ENCODE results near the gene SETBP1.
A peak's percentile ranks its signal among the peaks of the same experiment; 100 is the strongest.

SETBP1 gene

DNA sequence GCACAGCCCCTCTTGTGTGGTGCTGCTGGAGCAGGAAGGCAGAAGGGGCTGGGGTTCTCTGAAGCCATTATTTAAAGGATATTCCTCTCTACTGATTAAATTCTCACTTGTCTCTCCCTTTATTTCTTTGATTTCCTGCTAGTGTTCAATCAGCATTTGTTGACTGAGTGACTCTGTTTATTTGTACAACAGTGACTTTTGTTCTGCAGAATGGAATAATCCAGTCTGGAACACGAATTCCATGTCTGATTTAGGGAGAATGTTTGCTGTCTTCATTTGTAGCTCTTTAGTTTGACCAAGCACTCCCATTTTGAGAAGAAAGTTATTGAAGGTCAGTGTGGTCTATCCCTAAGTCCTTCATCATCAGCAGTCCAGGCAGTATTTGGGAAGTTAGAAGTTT is 141.2 kb downstream of the SETBP1 start:
- no peak for DNase-seq

- no peak for DNase-seq
Measured at GRCh38 chr18:44823286-44823685, 142.6 kb downstream of the SETBP1 start.

GRCh38 chr18:44823782-44824181 is 143.1 kb downstream of the SETBP1 start:
- no peak for DNase-seq

DNA sequence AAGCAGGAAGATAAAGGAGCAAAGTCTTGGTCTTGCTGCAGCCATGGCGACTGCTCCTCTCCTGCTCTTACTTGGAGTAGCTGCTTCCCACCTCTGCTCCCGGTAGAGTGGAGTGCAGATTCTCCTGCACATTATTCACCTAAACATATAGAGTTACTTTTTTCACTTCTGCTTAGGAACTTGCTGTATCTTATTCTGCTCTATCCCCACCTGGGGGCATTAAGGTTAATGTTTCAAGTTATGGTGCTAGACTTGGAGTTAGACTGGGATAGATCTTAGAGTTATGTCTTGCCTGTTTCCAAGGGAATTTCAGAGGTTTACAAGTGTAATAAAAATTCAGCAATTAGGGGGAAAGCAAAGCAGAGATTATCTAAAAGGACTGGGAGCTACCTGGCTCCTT is 144.2 kb downstream of the SETBP1 start:
- no peak for DNase-seq

DNA sequence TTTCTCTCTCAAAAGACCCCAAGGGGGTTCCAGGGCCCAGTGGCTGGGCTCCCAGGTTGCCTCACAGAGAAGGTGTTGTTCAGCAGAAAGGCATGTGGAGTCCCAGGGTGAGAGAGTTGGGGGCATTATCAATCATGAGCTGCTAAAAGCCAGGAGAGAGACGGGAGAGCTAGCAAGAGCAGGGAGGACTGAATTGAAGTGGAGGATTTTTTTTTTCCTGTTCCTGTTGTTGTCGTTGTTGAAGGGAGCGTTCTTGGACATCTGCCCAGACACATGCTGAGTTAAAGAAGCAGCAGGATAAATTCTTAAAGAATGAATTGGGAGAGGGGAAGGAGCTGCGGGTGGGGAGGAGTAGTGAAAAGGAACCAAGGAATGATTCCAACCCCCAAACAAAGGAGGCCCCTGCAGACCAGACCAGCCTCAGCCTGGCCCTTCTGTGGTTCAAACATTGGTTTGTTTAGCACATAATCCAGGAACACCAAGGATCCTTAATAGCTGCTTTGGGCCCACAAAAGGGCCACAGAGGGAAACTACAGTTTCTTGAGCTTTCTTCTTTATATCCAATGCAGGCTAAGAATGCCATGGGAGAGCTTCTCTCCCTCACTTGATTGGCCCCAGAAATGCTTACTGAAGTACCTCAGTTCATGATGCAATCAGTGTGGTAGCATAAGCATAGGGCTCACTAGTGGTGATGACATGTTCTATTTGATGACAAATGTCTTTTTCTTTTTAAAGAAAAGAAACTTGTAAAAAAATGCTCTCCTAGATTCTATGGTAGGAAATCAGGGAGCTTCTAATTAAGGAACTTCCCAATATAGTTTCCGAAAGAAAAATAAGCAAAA is 146.0 kb downstream of the SETBP1 start:
- DNase-seq: no peak

- DNase-seq: no peak
Measured at GRCh38 chr18:44828080-44828479, 147.4 kb downstream of the SETBP1 start.

GRCh38 chr18:44830581-44830980 is 149.9 kb downstream of the SETBP1 start:
- no peak for DNase-seq

DNA sequence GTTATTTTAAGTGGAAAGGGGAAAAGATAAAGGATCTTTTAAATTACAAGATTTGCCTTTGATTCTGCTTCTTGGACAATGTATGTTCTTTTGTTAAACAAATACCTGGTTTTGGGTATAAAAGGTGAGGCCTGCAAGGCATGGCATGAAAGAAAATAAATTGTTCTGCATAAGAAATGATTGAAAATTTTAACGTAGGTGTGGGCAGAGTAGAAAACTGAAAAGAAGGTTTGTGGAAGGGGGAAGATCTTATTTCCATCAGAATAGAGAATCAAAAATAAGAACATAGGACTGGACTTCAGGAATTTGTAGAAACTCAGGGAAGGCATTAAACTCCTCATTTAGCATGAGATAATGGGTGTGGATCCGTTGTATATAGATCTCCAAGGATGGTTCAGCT is 153.1 kb downstream of the SETBP1 start:
- DNase-seq: no peak

DNA sequence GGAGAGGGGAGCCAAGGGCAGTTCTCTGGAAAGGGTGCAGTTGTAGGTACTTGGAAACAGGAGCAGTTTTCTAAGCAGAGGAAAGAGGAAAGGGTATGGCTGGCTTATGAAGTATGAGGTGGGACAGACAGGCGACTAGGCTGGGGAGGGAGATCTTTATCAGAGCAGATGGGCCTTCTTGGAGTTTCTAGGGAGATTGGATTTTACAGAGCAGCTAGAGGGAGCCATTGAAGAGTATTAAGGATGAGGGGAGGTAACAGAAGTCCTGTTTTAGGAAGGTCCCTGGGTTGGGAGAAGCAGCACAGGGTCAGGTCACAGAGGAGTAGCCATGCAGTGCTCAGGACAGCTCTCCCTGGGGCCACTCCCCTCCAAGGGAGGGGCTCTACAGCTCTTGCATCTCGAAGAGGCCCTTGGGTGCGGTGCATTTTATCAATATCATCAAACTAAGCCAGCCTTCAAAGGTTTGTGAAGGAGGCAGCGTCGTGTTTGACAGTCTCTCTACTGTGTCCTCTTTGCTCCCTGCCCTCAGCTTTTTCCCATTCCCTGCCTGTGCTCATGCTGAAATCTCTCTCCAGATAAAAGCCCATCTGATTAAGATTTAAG is 154.3 kb downstream of the SETBP1 start:
- no peak for DNase-seq

DNA sequence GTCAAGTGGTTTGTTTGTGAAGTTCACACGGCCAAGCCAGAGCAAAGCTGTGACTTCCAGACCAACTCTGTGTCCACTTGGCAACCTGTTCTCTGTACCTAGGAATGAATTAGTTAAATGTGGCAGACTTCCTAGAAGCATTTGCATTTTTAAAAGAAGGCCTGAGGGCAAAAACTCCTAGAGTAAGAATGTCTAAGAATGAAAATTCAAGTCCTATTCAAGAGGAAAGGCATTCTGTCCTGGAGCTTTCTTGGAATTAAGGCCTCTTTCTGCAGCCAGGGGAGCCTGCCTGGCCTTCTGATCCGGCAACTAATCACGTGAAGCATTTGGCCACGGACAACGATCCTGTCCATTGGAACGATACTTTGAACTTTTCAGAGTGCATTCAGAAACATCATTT is 155.0 kb downstream of the SETBP1 start:
- no peak for DNase-seq

GRCh38 chr18:44836263-44836662 is 155.6 kb downstream of the SETBP1 start:
- no peak for DNase-seq

DNA sequence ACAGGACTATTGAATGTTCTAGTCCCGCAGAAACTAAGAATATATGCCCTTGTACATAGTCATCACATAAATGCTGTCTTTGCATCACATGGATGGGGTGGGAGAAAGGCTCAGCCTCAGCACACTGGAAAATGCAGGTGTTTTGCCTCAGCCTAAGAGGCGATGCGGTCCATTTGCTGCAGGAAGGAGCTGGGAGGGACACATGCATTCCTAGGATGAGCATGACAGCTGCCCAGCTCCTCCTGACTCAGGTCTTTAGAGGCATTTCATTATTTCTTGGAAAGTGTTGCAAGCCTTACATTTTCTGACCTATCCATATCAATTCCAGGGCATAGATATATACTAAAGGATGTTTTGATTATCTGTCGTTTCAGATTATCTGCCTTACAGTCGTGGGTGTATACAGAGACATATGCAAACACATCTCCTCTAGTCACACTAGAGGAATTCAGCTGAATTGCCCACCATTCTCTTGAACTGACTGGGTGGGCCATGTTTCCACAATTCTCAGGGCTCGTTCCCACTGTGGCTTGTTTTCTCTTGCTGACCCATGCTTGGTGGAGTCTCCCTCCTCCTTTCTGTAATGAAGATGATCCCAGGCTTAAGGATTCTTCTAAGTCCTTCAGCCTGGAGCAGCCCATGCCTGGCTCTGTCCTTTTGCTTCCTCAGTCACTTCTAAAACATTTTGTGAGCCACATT is 156.9 kb downstream of the SETBP1 start:
- DNase-seq: no peak

GRCh38 chr18:44838971-44839666 is 158.4 kb downstream of the SETBP1 start:
- peak; percentile 14 for DNase-seq

GRCh38 chr18:44840058-44840790 is 159.5 kb downstream of the SETBP1 start:
- no peak for DNase-seq

DNA sequence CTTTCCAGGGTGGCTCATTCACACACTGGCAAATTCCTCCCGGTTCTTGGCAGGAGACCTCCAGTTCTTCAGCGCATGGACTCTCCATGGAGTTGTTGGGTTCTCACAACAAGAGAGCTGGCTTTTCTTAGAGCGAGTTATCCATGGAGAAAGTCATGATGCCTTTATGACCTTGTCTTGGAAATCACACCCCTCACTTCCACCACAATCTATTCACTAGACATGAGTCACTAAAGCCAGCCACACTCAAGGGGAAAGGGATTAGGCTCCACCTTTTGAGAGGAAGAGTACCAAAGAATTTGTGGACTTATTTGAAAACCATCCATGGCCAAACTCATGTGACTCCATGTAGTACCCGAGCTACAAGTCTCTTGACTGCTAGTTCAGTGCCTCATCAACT is 160.5 kb downstream of the SETBP1 start:
- DNase-seq: no peak

- no peak for DNase-seq
Measured at GRCh38 chr18:44841752-44842587, 161.3 kb downstream of the SETBP1 start.

DNA sequence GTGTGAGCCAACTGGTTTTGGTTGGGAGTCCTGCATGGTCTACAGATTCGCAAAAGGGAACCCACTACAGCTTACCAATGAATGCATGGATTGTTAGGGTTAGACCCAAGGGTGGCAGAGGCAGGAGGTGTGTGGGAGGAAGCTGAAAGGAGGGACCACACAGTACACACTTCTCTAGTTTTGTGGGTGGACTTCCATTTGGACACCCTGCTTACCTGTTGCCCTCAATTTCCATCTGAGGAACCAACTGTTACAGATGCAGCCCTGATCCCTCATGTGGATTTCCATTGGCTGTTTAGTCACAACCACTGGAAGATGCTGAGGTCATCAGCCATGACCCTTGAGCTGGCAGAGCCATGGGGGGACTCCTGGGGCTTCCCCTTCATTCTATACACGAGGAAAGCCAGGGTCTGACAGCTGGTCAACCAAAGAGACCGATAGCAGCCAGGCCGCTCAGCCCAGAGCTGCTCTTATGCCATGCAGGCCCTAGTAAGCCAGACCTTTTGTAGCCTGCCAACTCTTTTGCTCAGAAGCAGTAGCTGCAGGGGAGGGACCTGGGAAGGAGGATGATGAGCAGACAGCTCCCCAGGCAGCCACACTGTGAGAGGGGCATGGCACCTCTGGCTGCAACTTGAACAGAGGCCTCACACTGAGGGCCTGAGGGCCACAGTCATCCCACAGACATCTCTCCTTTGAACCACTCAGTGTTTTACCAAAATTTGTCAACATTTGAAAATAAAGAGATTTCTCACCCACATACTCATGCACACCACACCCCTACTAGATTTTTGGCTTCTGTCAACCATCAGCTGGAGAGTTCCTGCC is 162.1 kb downstream of the SETBP1 start:
- DNase-seq: no peak

DNA sequence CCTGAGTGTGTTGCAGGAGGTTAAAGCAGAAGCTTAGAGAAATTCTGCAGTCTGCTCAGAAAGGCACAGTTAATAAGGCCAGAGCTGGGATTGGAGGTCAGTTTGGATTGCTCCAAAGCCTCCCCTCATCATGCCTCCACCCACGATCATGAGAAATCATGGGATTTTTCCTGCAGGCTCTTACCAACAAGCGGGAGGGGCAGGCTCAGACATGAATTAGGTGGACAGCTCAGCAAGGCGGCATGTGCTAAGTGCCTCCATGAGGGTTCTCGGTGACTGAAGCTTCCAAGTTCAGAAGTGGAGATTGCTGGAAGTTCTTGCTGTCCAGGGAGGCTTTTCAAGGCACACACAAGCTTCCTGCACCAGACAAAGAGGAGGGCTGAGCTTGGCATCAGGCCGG is 163.8 kb downstream of the SETBP1 start:
- no peak for DNase-seq

- no peak for DNase-seq
Measured at GRCh38 chr18:44846450-44846849, 165.8 kb downstream of the SETBP1 start.

DNA sequence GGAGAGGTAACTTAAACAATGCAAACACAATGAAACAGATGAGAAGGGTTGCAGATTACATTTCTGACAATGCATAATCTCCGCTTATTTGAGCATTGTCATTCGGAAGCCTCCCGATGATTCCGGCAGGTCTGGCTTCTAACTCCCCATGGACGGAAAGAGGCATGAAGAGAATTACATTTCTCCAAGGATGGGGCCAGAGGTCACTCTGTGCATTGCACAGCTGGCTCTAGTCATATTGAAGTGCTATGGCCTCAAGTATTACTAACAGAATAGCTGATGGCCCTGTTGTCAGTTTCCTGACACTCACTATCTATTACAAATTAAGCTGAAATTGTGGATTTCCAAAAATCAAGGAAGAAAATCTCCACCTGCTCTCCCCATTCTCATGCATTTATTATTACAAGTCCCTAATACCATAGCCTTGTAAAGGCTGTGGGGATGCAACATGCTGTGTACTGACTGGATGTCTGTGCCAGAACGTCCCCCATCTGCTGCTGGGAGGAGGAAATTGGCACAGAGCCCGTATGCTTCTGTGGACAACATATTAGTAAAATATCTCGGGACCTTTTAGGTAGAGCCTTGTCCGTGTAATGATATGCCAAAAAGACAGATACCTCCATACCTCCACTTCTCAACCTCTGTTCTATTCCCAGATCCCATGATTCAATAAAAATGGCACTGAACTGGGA is 168.1 kb downstream of the SETBP1 start:
- no peak for DNase-seq

All from effector CD4-positive, alpha-beta T cell (primary cell).